Upper lobe of left lung (tissue), 4 donors: ENCODE results near the gene ANAPC2.

Experiments used
- EP300 ChIP-seq, 4 donors: sonication (generic); formaldehyde crosslinking; IDR thresholded peaks; one replicate each; pipeline ENCODE4 v1.5.1; 2017; ENCODE audit warnings: antibody characterized with exemption in 4 of 4, control low read depth in 2 of 4
- POLR2A ChIP-seq, 4 donors: fragments of 450-650 bp; IDR thresholded peaks; one replicate each; pipeline ENCODE4 v1.5.1; 2016 to 2017; ENCODE audit warnings: antibody characterized with exemption in 4 of 4, mild to moderate bottlenecking in 2 of 4
- POLR2AphosphoS5 ChIP-seq, 2 donors: sonication (generic); formaldehyde crosslinking; IDR thresholded peaks; one replicate each; pipeline ENCODE4 v1.5.1; 2017; ENCODE audit warnings: antibody characterized with exemption in 2 of 2
- TF ChIP-seq, protein P1 (sequence below), 6 experiments: fragments of 450-650 bp in 4 of 6; fragments of 200-600 bp in 2 of 6; sonication (generic) in 2 of 6; IDR thresholded peaks; one replicate each; pipeline ENCODE4 v1.5.1; 2016 to 2019; ENCODE audit warnings: antibody characterized with exemption in 6 of 6

DNA sequence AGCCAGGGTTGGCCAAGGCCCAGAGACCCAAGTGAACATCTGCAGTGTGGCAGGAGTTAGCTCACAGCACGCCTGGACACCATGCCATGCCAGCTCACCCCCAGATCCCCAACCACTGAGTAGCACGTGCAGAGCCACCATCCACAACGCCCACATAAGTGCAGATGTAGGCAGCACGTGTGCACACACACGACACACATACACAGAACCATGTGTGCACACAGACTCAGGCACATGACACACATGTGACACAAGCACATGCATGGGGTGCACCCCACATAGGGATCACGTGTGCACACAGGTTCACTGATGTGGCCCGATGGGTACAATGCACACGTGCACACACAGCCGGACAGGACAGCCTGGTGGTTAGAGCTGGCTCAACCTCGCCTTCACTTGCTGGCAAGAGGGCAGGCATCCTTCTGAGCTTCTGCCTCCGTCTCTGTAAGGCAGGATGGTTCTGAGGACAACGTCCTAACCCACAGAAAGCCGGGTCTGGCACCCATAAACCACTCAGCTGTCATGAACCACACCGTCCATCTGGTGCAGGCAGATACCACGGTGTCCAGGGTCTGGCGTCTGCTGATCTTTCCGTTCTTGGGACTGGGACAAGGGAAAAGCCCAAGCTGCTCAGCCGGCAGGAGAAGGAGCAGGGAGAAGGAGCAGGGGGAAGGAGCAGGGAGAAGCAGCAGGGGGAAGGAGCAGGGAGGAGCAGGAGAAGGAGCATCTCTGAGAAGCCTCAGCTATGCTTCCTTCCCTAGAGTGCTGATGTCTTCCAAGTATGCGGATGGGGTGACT is 30.5 kb downstream of the ANAPC2 start:
- no peak for TF ChIP-seq EP300 (IDR thresholded peaks at IDR 0.05)
- TF ChIP-seq, protein P1, sequence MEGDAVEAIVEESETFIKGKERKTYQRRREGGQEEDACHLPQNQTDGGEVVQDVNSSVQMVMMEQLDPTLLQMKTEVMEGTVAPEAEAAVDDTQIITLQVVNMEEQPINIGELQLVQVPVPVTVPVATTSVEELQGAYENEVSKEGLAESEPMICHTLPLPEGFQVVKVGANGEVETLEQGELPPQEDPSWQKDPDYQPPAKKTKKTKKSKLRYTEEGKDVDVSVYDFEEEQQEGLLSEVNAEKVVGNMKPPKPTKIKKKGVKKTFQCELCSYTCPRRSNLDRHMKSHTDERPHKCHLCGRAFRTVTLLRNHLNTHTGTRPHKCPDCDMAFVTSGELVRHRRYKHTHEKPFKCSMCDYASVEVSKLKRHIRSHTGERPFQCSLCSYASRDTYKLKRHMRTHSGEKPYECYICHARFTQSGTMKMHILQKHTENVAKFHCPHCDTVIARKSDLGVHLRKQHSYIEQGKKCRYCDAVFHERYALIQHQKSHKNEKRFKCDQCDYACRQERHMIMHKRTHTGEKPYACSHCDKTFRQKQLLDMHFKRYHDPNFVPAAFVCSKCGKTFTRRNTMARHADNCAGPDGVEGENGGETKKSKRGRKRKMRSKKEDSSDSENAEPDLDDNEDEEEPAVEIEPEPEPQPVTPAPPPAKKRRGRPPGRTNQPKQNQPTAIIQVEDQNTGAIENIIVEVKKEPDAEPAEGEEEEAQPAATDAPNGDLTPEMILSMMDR (IDR thresholded peaks at IDR 0.05), result no peak
- no peak for TF ChIP-seq POLR2A (IDR thresholded peaks at IDR 0.05)
- no peak for TF ChIP-seq POLR2AphosphoS5 (IDR thresholded peaks at IDR 0.05)
